Large intestine (tissue), 3 donors: ENCODE measurements around the gene RERE. TPM values are rescaled to one million over a fixed set of nuclear protein-coding genes. Genes with fewer than 3 reads are reported as not detected.

Experiments used
- DNase-seq, 2 donors: peaks; one replicate each; pipeline versions ENCODE4 v3.0.0 to v3.0.0-alpha.2; 2013
- H3K27ac ChIP-seq: one replicate; pipeline ENCODE4 v1.5.1; 2013; ENCODE audit warnings: low read length
- H3K27me3 ChIP-seq: 2 replicates; pipeline ENCODE4 v1.6.1; 2013; ENCODE audit warnings: low read length; ENCODE audit not compliant: control insufficient read depth, insufficient read depth
- H3K36me3 ChIP-seq: 2 replicates; pipeline ENCODE4 v1.6.1; 2013; ENCODE audit warnings: low read length; ENCODE audit not compliant: control insufficient read depth, insufficient read depth
- H3K4me1 ChIP-seq: one replicate; pipeline ENCODE4 v1.6.1; 2013; ENCODE audit warnings: low read length; ENCODE audit not compliant: control insufficient read depth, insufficient read depth
- H3K4me3 ChIP-seq: one replicate; pipeline ENCODE4 v1.5.1; 2013; ENCODE audit warnings: low read length
- H3K9me3 ChIP-seq: one replicate; pipeline ENCODE4 v1.6.1; 2013; ENCODE audit warnings: mild to moderate bottlenecking, low read depth, low read length, moderate library complexity; ENCODE audit not compliant: control insufficient read depth
- WGBS: methylation state at CpG from one replicate; pipeline ENCODE4 v1.1.5; 2013; ENCODE audit warnings: low lambda C conversion rate; ENCODE audit not compliant: insufficient coverage; 5-methylcytosine and 5-hydroxymethylcytosine counted together
- polyA plus RNA-seq: library from polyadenylated mRNA; unstranded; fragments of 120-200 nt; gene quantifications from one replicate; pipeline ENCODE4 v1.2.1, GENCODE V29; 2013

RERE gene
- polyA plus RNA-seq, 1 donor = 62.3 TPM

- 60% methylated on average over 1 of the region's 5 CpGs for WGBS
- H3K27me3 ChIP-seq = no peaks in the 10 kb centered on the region
- no peaks in the 10 kb centered on the region for H3K36me3 ChIP-seq
- no peak overlapping the region for H3K27ac ChIP-seq
- H3K4me3 ChIP-seq = no peak overlapping the region
- no peak for DNase-seq
- H3K4me1 ChIP-seq = peaks cover 19% of the 10 kb centered on the region
- no peaks in the 10 kb centered on the region for H3K9me3 ChIP-seq
These were observed 293.7 kb downstream of the RERE start for GRCh38 chr1:8523666-8524206.

- WGBS = no CpG with 5 or more reads among the region's 6 CpGs
- Histone ChIP-seq H3K27ac (peak overlapping the region; percentile 70), H3K4me1 (peaks cover 19% of the 10 kb centered on the region), H3K36me3 (no peaks in the 10 kb centered on the region), H3K9me3 (no peaks in the 10 kb centered on the region), H3K27me3 (no peaks in the 10 kb centered on the region), H3K4me3 (no peak overlapping the region)
- peak in 1 of 2 donors; percentile 61 for DNase-seq
These were observed 296.9 kb downstream of the RERE start for GRCh38 chr1:8520483-8520966.

DNA sequence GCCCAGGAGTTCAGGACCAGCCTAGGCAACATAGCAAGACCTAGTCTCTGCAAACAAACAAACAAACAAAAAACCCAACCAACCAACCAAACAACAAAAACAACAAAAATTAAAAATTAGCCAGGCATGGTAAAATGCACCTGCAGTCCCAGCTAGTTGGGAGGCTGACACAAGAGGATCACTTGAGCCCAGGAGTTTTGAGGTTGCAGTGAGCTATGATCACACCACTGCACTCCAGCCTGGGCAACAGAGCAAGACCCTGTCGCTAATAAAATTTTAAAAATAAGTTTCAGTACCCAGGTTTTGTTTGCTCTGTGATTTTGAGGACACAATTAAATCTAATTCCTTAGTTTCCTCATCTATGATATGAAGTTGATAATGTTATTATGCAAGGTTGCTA, 298.3 kb downstream of the RERE start:
- DNase-seq = no peak
- Histone ChIP-seq H3K4me1 (peaks cover 19% of the 10 kb centered on the region), H3K4me3 (no peak overlapping the region), H3K36me3 (no peaks in the 10 kb centered on the region), H3K27me3 (no peaks in the 10 kb centered on the region), H3K27ac (no peak overlapping the region), H3K9me3 (no peaks in the 10 kb centered on the region)
- no CpG with 5 or more reads among the region's 1 CpG for WGBS

GRCh38 chr1:8518490-8518801, 299.0 kb downstream of the RERE start:
- no peak for DNase-seq
- H3K4me3 ChIP-seq = no peak overlapping the region
- no peak overlapping the region for H3K27ac ChIP-seq
- 86% methylated on average over 3 of the region's 3 CpGs for WGBS
- H3K27me3 ChIP-seq = no peaks in the 10 kb centered on the region
- peaks cover 15% of the 10 kb centered on the region for H3K4me1 ChIP-seq
- H3K36me3 ChIP-seq = no peaks in the 10 kb centered on the region
- no peaks in the 10 kb centered on the region for H3K9me3 ChIP-seq

DNA sequence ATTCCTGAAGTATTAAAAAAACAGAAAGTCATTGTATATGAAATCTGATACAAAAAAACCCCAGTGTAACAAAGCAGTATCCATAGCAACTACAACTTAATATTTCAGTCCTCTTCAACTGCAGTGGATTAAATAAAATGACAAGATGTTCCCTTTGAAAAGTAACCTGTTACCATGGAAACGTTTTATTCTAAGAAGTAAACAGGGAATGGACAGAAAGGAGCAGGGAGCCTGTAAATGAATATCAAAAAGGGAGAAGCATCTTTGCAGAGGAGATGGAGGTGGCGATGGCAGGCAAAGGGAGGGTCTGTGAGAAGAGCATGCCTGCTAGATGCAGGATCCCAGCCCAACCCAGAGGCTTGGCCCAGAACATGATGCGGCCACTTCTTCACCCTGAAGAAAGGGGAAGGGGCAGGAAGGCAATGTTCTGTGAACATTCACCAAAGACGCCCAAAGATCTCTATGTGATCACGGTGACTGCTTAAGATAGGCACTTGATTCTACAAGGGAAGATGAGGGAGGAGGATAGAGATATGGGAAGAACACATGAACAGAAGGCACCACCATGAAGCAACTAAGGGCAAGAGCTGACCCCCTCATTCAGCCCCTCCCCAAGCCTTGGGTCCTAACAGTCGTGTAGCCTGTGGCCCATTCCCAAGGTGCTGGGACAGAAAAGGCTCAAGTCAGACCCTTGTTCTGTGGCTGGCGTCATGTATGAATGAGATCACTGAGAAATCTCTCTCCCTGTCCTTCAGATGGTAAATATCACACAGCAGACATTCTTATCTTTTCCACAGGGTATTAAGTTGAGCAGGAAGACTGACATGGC, 299.6 kb downstream of the RERE start:
- H3K9me3 ChIP-seq = no peaks in the 10 kb centered on the region
- no peaks in the 10 kb centered on the region for H3K27me3 ChIP-seq
- 81% methylated on average over 2 of the region's 7 CpGs for WGBS
- H3K4me3 ChIP-seq = no peak overlapping the region
- H3K36me3 ChIP-seq = no peaks in the 10 kb centered on the region
- no peak overlapping the region for H3K27ac ChIP-seq
- no peak for DNase-seq
- peaks cover 12% of the 10 kb centered on the region for H3K4me1 ChIP-seq

- no peaks in the 10 kb centered on the region for H3K27me3 ChIP-seq
- peaks cover 5% of the 10 kb centered on the region for H3K36me3 ChIP-seq
- peaks cover 12% of the 10 kb centered on the region for H3K4me1 ChIP-seq
- no peak overlapping the region for H3K27ac ChIP-seq
- 88% methylated on average over 1 of the region's 6 CpGs for WGBS
- no peaks in the 10 kb centered on the region for H3K9me3 ChIP-seq
- DNase-seq = no peak
- H3K4me3 ChIP-seq = no peak overlapping the region
These were observed 300.5 kb downstream of the RERE start for GRCh38 chr1:8516793-8517556.

- H3K27ac ChIP-seq = no peak overlapping the region
- no CpG with 5 or more reads among the region's 4 CpGs for WGBS
- no peak for DNase-seq
- no peaks in the 10 kb centered on the region for H3K9me3 ChIP-seq
- H3K27me3 ChIP-seq = no peaks in the 10 kb centered on the region
- H3K36me3 ChIP-seq = peaks cover 5% of the 10 kb centered on the region
- H3K4me3 ChIP-seq = no peak overlapping the region
- peaks cover 12% of the 10 kb centered on the region for H3K4me1 ChIP-seq
These were observed 301.1 kb downstream of the RERE start for GRCh38 chr1:8516278-8516777.

GRCh38 chr1:8512504-8512903, 304.9 kb downstream of the RERE start:
- H3K27me3 ChIP-seq = no peaks in the 10 kb centered on the region
- no peak for DNase-seq
- no CpG with 5 or more reads among the region's 6 CpGs for WGBS
- H3K4me1 ChIP-seq = no peaks in the 10 kb centered on the region
- peaks cover 5% of the 10 kb centered on the region for H3K36me3 ChIP-seq
- H3K9me3 ChIP-seq = no peaks in the 10 kb centered on the region
- H3K4me3 ChIP-seq = no peak overlapping the region
- H3K27ac ChIP-seq = no peak overlapping the region

DNA sequence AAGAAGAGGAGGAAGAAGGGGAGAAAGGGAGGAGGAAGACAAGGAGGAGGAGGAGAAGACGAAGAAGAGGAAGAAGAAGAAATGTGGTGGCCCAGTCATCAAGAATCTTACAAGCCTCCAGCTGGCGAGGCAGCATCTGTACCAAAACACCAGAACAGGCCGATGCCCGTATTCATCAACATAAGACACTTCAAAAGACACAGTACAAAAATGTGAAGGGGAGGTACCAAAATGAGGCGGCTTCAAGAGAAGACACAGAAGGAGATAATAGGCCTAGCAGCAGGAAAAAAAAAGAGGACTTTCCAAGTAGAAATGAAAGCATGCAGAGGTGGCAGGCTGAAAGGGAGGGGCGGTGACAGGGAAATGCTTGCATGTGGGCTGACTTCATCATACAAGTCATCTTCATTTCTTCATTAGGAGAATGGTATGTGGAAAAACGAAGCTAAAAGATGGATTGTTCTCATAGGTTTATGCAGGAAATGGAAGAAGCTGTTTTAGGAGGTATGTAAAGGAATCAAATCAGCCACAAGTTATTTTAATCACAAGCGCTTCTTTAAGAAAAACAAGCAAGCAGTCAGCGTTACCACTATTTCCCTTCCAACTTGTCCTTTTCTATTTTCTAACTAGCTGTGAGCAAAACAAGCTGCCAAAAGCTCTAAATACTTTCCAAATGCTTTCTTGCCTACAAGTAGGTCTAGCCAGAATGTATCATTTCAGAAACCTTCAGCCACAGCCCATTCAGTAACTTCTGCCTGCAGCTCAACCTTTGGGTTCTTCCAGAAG, 307.2 kb downstream of the RERE start:
- Histone ChIP-seq H3K27me3 (no peaks in the 10 kb centered on the region), H3K4me1 (no peaks in the 10 kb centered on the region), H3K4me3 (no peak overlapping the region), H3K27ac (peak overlapping the region; percentile 41), H3K36me3 (peaks cover 12% of the 10 kb centered on the region), H3K9me3 (no peaks in the 10 kb centered on the region)
- peak in 1 of 2 donors; percentile 14 for DNase-seq
- WGBS = 68% methylated on average over 4 of the region's 9 CpGs

DNA sequence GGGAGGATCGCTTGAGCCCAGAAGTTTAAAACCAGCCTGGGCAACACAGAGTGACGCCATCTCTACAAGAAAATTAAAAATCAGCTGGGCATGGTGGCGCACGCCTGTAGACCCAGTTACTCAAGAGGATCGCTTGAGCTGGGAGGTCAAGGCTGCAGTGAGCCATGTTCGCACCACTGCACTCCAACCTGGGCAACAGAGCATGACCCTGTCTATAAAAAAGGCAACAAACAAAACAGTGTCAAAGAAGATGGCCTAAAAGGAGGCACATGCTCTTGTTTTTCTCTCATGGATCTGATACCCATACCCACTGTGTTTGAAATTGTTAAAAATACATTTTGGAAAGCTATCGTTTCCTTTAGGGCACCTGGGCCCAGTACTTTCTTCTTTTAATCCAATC, 307.9 kb downstream of the RERE start:
- no peaks in the 10 kb centered on the region for H3K4me1 ChIP-seq
- H3K4me3 ChIP-seq = no peak overlapping the region
- H3K27ac ChIP-seq = peak overlapping the region; percentile 33
- H3K36me3 ChIP-seq = peaks cover 15% of the 10 kb centered on the region
- H3K9me3 ChIP-seq = no peaks in the 10 kb centered on the region
- H3K27me3 ChIP-seq = no peaks in the 10 kb centered on the region
- 100% methylated on average over 1 of the region's 7 CpGs for WGBS
- no peak for DNase-seq
